ENCODE results near the gene ZNF653. TPM values are rescaled to one million over a fixed set of nuclear protein-coding genes. Genes with fewer than 3 reads are reported as not detected.
A peak's percentile ranks its signal among the peaks of the same experiment; 100 is the strongest.
"Not testable (repeated sequence)": the region's sequence is repeated elsewhere in the genome, so short reads cannot be mapped to it uniquely, and the experiment has no call there.

Gene ZNF653
- total RNA-seq, 1 experiment from 2014 or later: 8.8 TPM

- no TSS peak for BruUV-seq (replicated peaks)
- TF ChIP-seq CTCF (IDR thresholded peaks at IDR 0.05; ENCODE audit: unreplicated experiment): no peak
- H3K4me3 Mint-ChIP-seq (ENCODE audit: low read depth, unreplicated experiment): no peak overlapping the region
- intact Hi-C loops (cut with micrococcal nuclease; ENCODE audit: unreplicated experiment): no loop called here
- CTCF ChIA-PET: no interaction called here
- H3K27me3 Mint-ChIP-seq (ENCODE audit: unreplicated experiment): peaks cover 18% of the 10 kb centered on the region
- H3K4me1 Mint-ChIP-seq (ENCODE audit: low read depth, unreplicated experiment): no peaks in the 10 kb centered on the region
- H3K27ac Mint-ChIP-seq (ENCODE audit: unreplicated experiment): no peak overlapping the region
- no peak for DNase-seq
- H3K36me3 Mint-ChIP-seq (ENCODE audit: insufficient read depth, unreplicated experiment): no peaks in the 10 kb centered on the region
- H3K9me3 Mint-ChIP-seq (ENCODE audit: low read depth, unreplicated experiment): no peaks in the 10 kb centered on the region
Observed at GRCh38 chr19:11457831-11458230, 47.8 kb downstream of the ZNF653 start.

GRCh38 chr19:11457115-11457514, 48.5 kb downstream of the ZNF653 start:
- H3K9me3 Mint-ChIP-seq (ENCODE audit: low read depth, unreplicated experiment): no peaks in the 10 kb centered on the region
- no peaks in the 10 kb centered on the region for H3K4me1 Mint-ChIP-seq (ENCODE audit: low read depth, unreplicated experiment)
- no peak overlapping the region for H3K27ac Mint-ChIP-seq (ENCODE audit: unreplicated experiment)
- TF ChIP-seq CTCF (IDR thresholded peaks at IDR 0.05; ENCODE audit: unreplicated experiment): no peak
- CTCF ChIA-PET: no interaction called here
- peaks cover 18% of the 10 kb centered on the region for H3K27me3 Mint-ChIP-seq (ENCODE audit: unreplicated experiment)
- H3K36me3 Mint-ChIP-seq (ENCODE audit: insufficient read depth, unreplicated experiment): no peaks in the 10 kb centered on the region
- H3K4me3 Mint-ChIP-seq (ENCODE audit: low read depth, unreplicated experiment): no peak overlapping the region
- BruUV-seq (replicated peaks): no TSS peak
- intact Hi-C loops (cut with micrococcal nuclease; ENCODE audit: unreplicated experiment): no loop called here
- DNase-seq: peak; percentile 9

GRCh38 chr19:11456659-11457058, 49.0 kb downstream of the ZNF653 start:
- CTCF ChIA-PET: no interaction called here
- no TSS peak for BruUV-seq (replicated peaks)
- Mint-ChIP-seq H3K27ac (ENCODE audit: unreplicated experiment) (no peak overlapping the region), H3K4me1 (ENCODE audit: low read depth, unreplicated experiment) (no peaks in the 10 kb centered on the region), H3K9me3 (ENCODE audit: low read depth, unreplicated experiment) (no peaks in the 10 kb centered on the region), H3K36me3 (ENCODE audit: insufficient read depth, unreplicated experiment) (no peaks in the 10 kb centered on the region), H3K4me3 (ENCODE audit: low read depth, unreplicated experiment) (no peak overlapping the region), H3K27me3 (ENCODE audit: unreplicated experiment) (peaks cover 18% of the 10 kb centered on the region)
- no peak for TF ChIP-seq CTCF (IDR thresholded peaks at IDR 0.05; ENCODE audit: unreplicated experiment)
- DNase-seq: no peak
- intact Hi-C loops (cut with micrococcal nuclease; ENCODE audit: unreplicated experiment): no loop called here

- intact Hi-C loops (cut with micrococcal nuclease; ENCODE audit: unreplicated experiment); H3K27me3 Mint-ChIP-seq (ENCODE audit: unreplicated experiment); H3K27ac Mint-ChIP-seq (ENCODE audit: unreplicated experiment); H3K4me3 Mint-ChIP-seq (ENCODE audit: low read depth, unreplicated experiment); H3K4me1 Mint-ChIP-seq (ENCODE audit: low read depth, unreplicated experiment); H3K9me3 Mint-ChIP-seq (ENCODE audit: low read depth, unreplicated experiment); H3K36me3 Mint-ChIP-seq (ENCODE audit: insufficient read depth, unreplicated experiment); BruUV-seq (replicated peaks); CTCF ChIA-PET; DNase-seq: not testable (repeated sequence)
Observed at GRCh38 chr19:11455233-11455554, 50.4 kb downstream of the ZNF653 start.

GRCh38 chr19:11453468-11454341, 51.9 kb downstream of the ZNF653 start:
- no peak overlapping the region for H3K4me3 Mint-ChIP-seq (ENCODE audit: low read depth, unreplicated experiment)
- no peaks in the 10 kb centered on the region for H3K4me1 Mint-ChIP-seq (ENCODE audit: low read depth, unreplicated experiment)
- DNase-seq: no peak
- peak; percentile 27 for TF ChIP-seq CTCF (IDR thresholded peaks at IDR 0.05; ENCODE audit: unreplicated experiment)
- no peaks in the 10 kb centered on the region for H3K27me3 Mint-ChIP-seq (ENCODE audit: unreplicated experiment)
- H3K36me3 Mint-ChIP-seq (ENCODE audit: insufficient read depth, unreplicated experiment): peaks cover 10% of the 10 kb centered on the region
- H3K27ac Mint-ChIP-seq (ENCODE audit: unreplicated experiment): no peak overlapping the region
- BruUV-seq (replicated peaks): no TSS peak
- no peaks in the 10 kb centered on the region for H3K9me3 Mint-ChIP-seq (ENCODE audit: low read depth, unreplicated experiment)
- CTCF ChIA-PET: no interaction called here
- intact Hi-C loops (cut with micrococcal nuclease; ENCODE audit: unreplicated experiment): no loop called here

Data from Calu3 (cell line).